ENCODE results near the gene ABCA4.

The ABCA4 gene

DNA sequence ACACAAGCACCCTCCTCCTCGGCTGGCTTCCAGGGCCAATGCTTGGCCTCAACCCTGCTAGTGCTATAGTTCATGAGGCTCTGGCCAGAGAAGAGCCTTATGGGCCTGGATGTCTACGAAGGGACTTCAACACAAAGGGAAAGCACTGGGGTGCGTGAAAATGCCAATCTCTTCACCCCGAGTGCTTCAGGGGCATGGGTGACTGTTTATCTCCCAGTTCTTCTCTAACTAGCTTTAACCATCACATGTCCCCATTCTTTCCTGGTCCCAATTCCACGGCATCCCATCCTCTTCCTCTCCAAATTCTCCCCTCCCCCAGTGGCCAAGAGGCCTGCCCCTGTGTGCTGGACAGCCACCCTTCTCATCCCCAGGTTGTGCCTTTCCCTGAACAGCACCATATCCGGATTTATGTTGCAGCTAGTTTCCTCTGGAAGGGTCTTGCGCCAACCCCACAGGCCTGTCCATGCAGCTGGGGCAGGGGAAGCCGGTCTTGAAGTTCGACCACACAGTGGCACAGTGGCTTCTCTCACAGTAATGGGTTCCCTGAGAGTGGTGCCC lies 16.7 kb downstream of the ABCA4 start:
- no peak for FAIRE-seq

DNA sequence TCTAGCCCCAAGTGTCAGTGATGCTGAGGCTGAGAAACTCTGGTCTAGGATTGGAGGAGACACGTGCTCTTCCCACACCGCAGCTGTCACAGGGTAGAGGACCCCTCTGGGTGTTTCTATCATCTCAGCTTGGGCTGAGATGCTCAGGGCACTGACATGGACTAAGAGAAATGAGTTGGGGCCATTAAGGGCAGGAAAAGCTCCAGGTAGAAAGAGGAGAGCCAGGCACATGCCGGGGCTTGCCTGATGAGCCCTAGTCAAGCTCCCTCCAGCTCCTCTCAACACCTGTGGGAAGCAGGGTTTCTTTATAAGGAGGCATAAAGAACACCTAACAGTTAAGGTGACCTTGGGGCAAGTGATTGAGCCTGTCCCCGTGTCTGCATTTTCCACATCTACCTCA lies 17.3 kb downstream of the ABCA4 start:
- no peak for FAIRE-seq

- no peak for FAIRE-seq
These were observed 19.1 kb downstream of the ABCA4 start for GRCh38 chr1:94101613-94102525.

DNA sequence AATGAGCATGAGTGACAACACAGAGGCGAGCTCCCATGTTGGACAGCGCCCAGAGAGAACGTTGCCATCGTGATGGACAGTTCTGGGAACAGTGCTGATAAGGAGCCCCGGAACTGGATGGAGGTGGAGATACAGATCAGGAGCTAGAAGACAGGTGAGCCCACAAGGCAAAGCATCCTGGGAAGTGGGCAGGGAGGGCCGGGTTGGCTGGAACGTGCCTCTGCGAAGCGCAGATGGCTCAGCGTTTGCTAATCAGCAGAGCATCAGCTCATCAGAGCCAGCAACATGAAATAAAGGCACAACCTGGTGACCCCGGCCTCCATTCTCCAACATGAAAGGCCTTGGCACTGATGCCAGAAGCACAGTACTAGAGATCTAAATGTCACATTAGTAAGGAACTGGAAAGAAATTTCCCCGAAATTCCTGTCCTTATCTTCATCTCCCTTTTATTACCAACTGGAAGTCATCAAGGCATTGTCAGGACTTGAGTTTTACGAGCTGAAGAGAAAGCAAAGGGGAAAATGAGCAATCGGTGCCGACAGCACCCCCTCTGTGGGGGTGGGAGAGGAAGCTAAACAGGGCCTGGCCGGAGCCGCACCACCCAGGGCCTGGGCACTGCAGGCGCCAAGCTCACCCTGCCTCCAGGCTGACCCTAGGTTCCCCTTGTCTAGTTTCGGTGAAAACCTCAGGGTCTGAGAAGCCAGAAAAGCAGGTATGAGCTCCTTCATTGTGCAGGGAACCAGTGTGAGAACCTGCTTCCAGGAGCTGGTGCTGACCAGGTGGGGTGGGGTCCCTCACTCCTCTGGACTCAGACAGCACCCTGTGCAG lies 19.9 kb downstream of the ABCA4 start:
- FAIRE-seq: no peak

DNA sequence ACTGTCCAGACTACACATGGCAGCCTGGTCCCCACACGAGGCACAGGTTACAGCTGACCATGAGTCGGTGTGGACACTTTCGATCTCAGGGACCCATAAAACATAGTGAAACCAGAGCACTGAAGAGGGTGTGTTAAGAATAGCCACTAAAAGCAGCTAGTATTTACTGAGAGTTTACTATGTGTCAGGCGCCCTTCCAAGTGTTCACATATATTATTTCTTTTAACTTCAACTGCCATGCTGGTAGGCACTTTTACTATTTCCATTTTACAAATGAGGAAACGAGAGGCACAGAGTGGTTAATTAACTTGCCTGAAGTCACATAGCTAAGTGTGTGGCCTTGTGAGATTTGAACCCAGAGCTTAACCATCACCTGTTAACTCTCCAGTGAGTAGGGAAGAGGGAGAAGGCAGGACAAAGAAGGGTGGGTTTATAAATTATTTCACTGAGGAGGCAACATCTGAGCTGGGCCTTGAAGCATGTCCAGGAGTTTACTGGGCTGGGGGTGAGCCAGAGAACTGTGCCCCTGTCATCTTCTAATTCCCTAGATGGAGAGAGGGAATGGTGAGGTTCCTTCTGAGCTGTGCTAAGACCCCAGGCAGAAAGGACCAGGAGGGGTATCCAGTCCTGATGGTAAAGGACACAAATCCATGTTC lies 20.7 kb downstream of the ABCA4 start:
- FAIRE-seq: no peak

DNA sequence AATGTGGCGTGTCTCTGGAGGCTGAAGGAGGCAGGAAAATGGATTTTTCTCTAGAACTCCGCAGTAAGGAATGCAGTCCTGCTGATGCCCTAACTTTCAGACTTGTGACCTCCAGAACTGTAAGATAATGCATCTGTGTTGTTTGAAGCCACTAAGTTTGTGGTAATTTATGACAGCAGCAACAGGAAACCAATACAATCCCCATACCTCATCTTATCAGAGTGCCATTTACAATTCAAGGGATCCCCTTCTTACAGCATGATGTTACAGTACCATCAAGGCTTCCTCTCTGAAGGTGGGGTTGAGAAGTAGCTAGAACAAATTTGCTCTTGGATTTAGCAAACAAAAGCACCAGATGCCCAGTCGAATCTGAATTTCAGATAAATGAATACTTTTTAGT lies 21.6 kb downstream of the ABCA4 start:
- FAIRE-seq: no peak

DNA sequence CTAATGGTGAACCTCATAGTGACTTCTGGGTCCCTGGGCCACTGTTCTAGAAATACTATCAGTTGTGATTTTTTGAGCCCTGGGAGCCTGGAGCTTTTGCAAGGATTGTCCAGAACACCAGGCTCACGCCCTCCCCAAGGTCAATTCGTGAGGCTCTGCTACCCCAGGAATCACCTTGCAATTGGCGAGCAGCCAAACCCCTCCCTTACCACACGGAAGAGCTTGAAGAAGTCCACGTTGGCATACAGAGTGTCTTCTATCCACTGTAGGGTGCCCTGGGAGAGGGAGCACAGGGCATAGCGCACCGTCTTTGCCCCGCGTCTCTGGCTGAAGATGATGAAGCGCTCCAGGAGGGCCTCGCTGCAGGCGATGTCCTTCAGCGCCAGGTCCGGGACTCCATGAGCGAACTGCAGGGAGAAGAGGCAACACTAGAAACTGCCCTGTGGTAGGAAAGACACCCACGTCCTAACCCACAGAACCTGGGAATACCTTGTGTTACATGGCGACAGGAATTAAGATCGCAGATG lies 22.3 kb downstream of the ABCA4 start:
- FAIRE-seq: no peak

DNA sequence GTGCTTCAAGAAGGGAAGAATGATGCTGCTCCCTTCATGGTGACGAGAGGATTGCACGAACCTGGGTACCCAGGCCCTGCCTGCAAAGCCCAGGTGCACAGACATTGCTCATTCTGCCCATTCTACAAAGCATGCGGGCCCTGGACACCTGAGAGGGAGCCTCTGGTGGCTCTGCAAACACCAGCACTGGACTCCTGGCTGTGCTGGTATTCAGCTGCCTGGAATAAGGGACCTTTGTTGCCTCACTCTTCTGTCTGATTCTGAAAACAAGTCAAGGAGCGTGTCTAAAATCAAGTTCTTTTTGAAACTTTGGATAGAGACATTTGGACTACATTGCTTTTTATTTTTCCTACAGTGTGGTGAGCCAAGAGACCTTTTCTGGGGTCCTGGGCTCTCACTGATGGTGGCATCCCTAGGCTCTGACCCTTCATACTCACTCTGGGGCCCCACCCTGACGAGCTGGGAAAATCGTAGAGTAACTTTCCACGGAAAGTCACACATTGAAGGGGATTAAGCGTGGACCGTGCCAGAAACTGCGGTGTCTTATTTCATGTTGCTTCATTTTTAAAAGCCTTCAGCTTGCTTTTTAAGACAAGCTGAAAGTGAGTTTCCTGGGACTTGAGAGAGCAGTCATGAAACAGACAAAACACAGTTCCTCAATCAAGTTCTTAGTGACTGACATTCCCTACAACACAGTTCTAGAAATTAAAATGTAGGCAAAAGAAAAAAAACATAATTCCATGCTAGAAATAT lies 24.0 kb downstream of the ABCA4 start:
- no peak for FAIRE-seq

GRCh38 chr1:94095744-94096469 lies 25.0 kb downstream of the ABCA4 start:
- FAIRE-seq: no peak

GRCh38 chr1:94095112-94095637 lies 25.8 kb downstream of the ABCA4 start:
- no peak for FAIRE-seq

DNA sequence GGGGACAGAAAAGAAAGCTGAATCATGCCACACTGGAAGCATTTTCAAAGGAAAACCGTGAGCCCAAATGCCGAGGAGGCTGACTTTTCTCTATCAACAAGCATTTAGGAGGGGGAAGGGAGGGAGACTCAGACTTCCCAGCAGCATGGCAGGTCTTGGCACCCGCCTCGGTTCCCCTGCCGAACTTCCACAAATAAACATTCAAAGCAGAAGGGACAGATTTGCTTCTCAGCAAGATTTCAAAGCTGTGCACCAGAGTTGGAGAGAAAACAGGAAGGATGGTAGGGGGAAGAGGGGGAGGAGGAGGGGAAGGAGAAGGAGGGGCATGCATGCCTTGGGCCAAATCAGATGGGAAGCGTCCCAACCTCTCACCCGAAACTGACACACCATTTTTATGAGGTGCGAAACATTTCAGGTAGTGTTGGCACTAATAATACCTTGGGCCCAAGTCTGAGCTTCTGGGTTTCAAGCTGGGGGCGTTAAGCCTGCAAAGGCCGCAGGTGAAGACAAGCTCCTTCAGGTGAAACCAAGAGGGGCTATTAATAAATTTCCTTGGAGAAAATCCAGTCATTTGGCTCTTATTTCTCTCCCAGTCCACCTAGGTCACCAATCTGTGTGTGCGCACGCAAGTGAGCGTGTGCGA lies 26.4 kb downstream of the ABCA4 start:
- FAIRE-seq: no peak

DNA sequence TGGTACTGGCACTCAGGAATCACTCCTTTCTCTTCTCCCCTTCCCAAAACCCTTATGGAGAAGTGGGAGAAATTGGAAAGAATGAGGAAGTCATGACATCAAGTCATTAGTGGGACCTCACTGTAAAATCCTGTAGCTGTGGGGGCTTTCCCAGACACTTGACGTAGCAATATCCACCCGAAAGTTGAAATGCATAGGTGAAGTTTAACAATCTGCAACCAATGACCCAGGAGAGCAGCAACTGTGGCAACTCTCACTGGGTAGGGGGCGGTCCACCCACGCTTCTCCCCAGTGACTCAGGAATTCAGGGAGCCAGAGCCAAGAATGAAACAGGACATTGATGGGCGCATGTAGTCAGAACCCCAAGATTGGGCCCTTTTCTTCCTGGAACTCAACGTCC lies 27.0 kb downstream of the ABCA4 start:
- FAIRE-seq: no peak

DNA sequence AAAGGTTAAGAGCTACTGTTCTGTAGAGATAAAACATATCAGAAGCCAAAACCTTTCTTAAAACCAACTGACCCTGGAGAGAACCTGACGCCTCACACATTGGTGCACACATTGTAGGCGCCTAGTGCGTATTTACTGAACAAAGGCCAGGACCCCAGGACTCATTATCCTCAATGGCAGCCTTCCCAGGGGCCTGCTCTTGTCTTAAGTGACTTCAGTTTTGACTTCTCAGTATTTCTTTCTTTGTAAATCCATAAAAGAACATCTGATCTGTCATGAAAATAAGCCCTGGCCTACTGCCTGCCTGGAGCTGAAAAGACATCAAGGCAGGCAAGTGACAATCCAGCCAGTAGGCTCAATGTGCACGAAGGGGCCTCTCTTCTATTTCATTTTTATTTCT lies 27.6 kb downstream of the ABCA4 start:
- FAIRE-seq: no peak

GRCh38 chr1:94092210-94092613 lies 28.7 kb downstream of the ABCA4 start:
- FAIRE-seq: no peak

DNA sequence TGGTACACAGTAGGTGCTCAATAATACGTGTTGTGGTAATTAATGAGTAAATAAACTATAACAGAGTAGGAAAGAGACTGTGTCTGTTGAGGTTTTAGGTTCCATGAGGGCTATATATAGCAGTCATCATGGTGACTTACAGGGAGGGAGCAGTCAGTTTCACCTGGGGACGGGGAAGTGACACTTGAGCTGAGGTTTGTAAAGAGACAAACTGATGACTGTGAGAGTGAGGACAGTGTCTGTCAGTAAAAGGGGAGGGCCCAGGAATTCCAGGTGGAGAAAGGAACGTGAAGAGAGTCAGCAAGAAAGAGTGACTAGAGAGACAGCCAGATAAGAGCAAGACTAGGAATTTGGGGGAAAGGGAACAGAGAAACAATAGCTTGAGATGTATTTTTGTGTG lies 30.2 kb downstream of the ABCA4 start:
- no peak for FAIRE-seq

- FAIRE-seq: no peak
These were observed 33.8 kb downstream of the ABCA4 start for GRCh38 chr1:94087193-94087592.

- no peak for FAIRE-seq
These were observed 36.4 kb downstream of the ABCA4 start for GRCh38 chr1:94084547-94084946.

DNA sequence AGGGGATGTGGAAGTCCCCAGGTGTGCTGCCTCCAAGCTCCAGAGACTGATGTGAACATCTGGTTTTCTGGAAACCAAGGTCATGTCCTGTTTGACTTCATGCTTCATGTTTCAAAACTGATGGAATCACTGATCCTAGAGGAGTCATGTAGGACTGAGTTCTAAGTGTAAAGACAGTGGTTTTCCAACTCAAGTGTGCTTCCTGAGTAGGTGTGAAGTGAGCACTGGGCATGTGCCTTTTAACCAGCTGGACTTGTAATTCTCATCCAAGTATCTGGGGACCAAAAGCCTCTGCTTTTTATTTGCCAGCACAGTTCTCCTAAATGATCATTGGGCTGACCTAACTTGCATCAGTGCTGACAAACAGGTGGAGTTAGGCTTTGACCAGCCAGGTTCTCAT lies 36.9 kb downstream of the ABCA4 start:
- FAIRE-seq: no peak

GRCh38 chr1:94083681-94084080 lies 37.3 kb downstream of the ABCA4 start:
- FAIRE-seq: no peak

DNA sequence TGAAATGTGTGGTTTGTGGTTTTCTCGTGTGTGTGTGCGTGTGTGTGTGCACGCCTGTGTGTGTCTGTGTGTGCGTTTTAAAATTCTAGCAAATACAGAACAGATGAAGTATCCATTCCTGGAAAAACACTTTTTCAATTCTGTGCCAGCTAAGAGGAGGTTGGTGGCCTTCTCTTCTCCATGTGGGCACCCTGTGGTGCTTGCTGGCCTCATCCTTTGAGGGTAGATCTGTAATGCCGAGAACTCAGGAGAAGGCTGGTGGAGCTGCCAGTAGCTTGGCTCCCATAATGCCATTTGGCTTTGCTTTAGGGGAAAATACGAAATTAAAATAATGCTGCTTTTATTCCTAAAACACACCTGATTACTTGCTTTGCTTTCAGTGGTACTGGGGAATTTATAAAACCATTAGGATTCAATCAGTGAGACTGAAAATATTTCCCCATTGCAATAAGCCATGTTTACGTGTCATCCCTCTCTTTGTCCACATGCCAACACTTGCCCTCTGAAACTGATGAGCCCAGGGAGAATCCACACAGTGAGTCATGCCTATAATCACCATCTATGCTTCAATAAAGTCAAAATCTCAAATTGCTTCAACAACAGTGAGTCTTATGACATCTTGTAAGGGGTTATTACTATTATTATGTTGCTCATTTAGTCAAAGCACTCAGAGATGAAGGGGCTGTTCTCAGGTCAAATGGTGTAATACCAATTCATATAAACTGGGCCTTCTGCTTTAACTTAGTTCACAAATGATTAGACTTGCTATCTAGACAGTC lies 39.2 kb downstream of the ABCA4 start:
- no peak for FAIRE-seq

Measured in colon (tissue), 2 donors.